ENCODE measurements around the gene STK4. TPM values are rescaled to one million over a fixed set of nuclear protein-coding genes. Genes with fewer than 3 reads are reported as not detected.
A peak's percentile ranks its signal among the peaks of the same experiment; 100 is the strongest.

STK4 gene
- total RNA-seq, 1 donor, result 35.8 TPM

DNA sequence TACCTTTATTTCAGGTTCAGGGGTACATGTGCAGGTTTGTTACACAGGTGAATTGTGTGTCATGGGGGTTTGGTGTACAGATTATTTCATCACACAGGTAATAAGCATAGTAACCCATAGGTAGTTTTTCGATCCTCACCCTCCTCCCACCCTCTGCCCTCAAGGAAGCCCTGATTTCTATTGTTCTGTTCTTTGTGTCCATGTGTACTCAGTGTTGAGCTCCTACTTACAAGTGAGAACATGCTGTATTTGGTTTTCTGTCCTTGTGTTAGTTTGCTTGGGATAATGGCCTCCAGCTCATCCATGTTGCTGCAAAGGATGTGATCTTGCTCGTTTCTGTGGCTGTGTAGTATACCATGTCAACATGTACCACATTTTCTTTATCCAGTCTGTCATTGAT, 66.0 kb downstream of the STK4 start:
- no peak for DNase-seq (ENCODE audit: low read depth)
- no peak overlapping the region for H3K4me3 ChIP-seq (ENCODE audit: low read depth, low read length)
- TF ChIP-seq, protein P1, sequence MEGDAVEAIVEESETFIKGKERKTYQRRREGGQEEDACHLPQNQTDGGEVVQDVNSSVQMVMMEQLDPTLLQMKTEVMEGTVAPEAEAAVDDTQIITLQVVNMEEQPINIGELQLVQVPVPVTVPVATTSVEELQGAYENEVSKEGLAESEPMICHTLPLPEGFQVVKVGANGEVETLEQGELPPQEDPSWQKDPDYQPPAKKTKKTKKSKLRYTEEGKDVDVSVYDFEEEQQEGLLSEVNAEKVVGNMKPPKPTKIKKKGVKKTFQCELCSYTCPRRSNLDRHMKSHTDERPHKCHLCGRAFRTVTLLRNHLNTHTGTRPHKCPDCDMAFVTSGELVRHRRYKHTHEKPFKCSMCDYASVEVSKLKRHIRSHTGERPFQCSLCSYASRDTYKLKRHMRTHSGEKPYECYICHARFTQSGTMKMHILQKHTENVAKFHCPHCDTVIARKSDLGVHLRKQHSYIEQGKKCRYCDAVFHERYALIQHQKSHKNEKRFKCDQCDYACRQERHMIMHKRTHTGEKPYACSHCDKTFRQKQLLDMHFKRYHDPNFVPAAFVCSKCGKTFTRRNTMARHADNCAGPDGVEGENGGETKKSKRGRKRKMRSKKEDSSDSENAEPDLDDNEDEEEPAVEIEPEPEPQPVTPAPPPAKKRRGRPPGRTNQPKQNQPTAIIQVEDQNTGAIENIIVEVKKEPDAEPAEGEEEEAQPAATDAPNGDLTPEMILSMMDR (IDR thresholded peaks at IDR 0.05; ENCODE audit: insufficient read depth, low read depth, low read length), result no peak

DNA sequence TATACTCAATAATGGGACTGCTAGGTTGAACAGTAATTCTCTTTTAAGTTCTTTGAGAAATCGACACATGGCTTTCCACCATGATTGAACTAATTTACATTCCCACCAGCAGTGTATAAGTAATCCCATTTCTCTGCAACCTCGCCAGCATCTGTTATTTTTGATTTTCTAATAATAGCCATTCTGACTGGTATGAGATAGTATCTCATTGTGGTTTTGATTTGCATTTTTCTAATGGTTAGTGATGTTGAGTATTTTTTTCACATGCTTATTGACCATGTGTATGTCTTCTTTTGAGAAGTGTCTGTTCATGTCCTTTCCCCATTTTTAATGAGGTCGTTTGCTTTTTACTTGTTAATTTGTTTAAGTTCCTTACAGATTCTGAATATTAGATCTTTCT, 66.5 kb downstream of the STK4 start:
- TF ChIP-seq, protein P1 (IDR thresholded peaks at IDR 0.05; ENCODE audit: insufficient read depth, low read depth, low read length), result no peak
- DNase-seq (ENCODE audit: low read depth), result no peak
- H3K4me3 ChIP-seq (ENCODE audit: low read depth, low read length), result no peak overlapping the region

DNA sequence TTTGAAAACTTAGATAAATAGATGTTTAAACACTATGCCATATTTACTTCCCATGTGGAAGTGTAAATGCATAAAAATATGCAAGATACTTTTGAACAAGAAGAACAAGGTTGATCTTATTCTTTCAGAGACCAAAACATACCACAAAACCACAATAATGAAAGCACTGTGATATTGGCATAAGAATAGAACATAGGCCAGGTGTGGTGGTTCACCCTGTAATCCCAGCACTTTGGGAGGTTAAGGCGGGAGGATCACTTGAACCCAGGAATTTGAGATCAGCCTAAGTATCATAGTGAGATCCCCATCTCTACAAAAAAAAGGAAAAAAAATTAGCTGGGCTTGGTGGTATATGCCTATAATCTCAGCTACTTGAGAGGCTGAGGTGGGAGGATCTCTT, 68.1 kb downstream of the STK4 start:
- H3K4me3 ChIP-seq (ENCODE audit: low read depth, low read length), result no peak overlapping the region
- TF ChIP-seq, protein P1 (IDR thresholded peaks at IDR 0.05; ENCODE audit: insufficient read depth, low read depth, low read length), result no peak
- DNase-seq (ENCODE audit: low read depth), result no peak

DNA sequence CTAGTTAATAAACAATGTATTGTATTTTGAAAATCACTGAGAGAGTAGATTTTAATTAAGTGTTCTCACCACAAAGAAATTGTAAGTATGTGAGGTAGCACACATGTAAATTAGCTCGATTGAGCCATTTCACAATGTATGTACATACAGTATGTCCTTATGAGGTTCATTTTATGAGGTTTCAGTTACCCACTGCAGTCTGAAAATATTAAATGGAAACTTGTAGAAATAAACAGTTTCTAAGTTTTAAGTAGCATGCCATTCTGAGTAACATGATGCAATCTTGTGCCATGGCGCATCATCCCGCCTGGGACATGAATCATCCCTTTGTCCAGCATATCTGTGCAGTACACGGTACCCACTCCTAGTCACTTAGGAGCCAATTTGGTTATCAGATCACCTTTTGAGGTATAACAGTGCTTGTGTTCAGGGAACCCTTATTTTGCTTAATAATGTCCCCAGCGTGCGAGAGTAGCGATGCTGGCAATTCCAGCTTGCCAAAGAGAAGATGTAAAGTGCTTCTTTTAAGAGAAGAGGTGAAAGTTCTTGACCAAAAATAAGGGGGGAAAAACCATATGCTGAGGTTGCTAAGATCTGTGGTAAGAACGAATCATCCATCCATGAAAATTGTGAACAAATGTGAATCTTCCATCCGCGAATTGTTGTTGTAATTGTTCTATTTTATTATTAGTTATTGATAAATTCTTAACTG, 69.9 kb downstream of the STK4 start:
- H3K4me3 ChIP-seq (ENCODE audit: low read depth, low read length), result no peak overlapping the region
- TF ChIP-seq, protein P1 (IDR thresholded peaks at IDR 0.05; ENCODE audit: insufficient read depth, low read depth, low read length), result no peak
- DNase-seq (ENCODE audit: low read depth), result peak; percentile 82

DNA sequence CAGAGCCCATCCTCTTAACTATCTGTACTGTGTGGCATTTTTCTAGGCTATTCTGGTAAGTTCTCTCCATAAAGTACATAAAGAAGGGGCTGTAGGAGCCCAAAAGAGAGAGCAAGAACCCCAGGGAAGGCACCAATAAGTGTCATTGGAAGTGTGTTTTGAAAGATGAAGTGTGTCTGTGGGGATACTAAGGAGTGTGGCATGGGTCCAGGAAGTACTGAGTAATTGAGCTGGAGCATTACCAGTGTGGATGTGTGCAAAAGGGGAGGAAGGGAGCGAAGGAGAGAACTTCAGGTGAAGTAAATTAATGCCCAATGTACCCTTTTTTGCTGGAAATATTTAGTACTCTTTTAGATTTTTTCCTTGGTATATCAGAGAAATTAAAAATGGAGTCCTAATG, 70.7 kb downstream of the STK4 start:
- TF ChIP-seq, protein P1 (IDR thresholded peaks at IDR 0.05; ENCODE audit: insufficient read depth, low read depth, low read length), result no peak
- H3K4me3 ChIP-seq (ENCODE audit: low read depth, low read length), result no peak overlapping the region
- peak; percentile 41 for DNase-seq (ENCODE audit: low read depth)

DNA sequence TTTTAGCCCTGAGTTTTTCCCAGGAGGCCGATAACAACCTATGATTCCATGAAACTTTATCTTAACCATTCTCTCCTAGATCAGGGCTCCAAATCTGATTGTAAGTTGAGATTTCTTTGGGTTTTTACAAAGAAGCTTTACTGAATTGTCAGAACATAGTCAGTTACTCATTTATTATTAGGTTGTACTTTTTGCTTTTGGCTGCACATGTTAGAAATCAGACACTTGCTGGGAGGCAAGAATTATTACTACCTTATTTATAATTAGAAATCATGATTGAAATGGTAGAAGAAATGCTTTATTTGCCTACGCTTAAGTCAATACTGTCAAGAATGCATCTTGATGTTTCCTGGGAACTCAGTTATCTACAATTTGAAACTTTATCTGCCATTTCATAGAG, 71.3 kb downstream of the STK4 start:
- H3K4me3 ChIP-seq (ENCODE audit: low read depth, low read length), result no peak overlapping the region
- no peak for DNase-seq (ENCODE audit: low read depth)
- TF ChIP-seq, protein P1 (IDR thresholded peaks at IDR 0.05; ENCODE audit: insufficient read depth, low read depth, low read length), result no peak
